HL-60/S4 treated with phorbol 12-myristate 13-acetate at 8.2 ng/mL for 4 days and 3 days (cell line): ENCODE measurements around the gene TEC.

ENCODE experiments used
- in situ Hi-C: fragments of 300-500 bp; cut with MboI; formaldehyde crosslinking; loops from 2 replicates; pipeline ENCODE4 v1.15.0; 2022; ENCODE audit warnings: low sequenced_read_pairs

The TEC gene

DNA sequence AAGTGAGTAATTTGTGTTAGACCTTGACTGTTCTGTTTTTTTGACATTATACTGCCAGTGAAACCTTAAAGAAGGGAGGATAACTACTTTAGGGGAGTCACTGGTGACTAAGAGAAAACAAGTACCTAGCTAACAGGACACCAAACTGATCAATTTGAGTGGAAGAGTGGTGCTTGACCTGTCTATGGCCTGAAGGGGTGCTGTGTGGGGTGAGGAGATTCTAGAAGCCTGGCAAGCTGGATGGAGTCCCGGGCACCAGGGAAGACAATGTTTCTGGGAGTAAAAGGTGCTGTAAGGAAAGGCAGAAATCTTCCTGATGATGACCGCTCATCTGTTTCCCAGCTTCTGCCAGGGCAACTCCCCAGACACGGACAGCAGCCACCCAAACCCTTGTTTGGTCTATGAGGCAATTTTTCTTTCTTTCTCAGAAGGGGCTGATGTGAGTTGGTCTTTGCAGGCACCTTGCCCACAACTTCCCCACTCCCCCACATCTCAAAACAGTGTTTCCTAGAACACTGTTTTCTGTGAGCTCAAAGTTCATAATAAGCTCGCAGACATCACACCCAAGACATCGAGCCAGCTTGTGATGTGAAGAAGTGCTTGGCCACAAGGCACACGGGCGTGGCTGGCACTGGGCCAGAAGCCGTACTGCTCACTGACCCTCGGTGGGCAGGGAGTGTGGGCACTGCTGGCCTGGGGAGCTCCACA, 140.2 kb downstream of the TEC start:
- in situ Hi-C loops = loop anchor here (10.0 to 25.0 kb wide), 2 partner anchors 145 to 408 kb away; no protein-coding TSS in a partner anchor

DNA sequence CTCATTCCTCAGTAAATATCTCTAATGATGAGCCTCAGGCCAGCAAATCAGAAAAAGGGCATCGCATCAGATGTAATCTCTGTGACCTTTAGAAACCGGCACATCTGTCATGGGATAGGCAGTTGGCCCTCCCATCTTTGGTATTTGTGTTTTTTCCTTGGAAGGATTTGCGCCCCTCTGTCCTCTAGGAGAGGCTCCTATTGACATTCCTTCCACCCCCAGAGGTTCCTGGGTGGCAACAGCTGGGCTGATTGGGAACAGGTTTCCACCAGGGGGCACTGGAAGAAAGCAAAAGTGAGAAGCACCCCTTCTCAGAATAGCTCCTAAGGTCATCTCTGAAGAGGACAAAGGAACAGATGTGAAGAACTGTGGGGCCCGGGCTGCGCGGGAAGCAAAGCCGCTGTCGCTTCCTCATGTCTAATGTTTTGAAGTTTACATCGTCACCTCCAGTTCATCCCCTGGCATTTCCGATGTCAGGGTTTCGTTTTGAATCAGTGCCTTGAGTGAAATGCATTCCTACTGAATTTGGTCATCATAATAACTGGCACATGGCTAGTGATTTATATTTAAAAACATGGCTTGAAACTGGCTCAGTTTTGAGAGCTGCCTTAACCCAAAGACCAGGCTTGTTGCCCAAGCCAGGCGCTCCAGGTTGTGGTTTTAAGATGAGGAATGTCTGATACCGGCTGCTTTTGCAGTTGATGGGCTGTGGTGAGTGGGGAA, 141.8 kb downstream of the TEC start:
- in situ Hi-C loops = loop anchor here (25.0 kb wide), 1 partner anchor 409 kb away; no protein-coding TSS in a partner anchor

DNA sequence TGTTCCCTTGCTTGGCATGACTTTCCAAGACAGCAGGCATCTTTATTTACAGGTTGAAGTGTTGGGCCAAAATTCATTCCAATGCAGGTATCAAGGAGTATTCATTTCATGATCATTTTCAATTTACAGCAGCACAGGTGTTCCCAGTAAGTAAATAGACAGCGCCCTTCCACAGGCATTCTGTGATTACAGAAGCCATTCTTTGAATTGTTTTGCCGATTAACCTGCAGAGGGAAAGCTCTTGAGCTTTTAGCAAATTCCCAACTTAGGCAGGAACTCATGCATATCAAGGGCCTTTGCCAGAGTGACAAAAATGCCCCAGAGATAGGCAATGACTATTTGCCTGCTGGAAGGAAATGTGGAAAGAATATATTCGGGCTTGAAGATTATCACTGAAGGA, 142.4 kb downstream of the TEC start:
- in situ Hi-C loops = loop anchor here (25.0 kb wide), 1 partner anchor 410 kb away; no protein-coding TSS in a partner anchor

DNA sequence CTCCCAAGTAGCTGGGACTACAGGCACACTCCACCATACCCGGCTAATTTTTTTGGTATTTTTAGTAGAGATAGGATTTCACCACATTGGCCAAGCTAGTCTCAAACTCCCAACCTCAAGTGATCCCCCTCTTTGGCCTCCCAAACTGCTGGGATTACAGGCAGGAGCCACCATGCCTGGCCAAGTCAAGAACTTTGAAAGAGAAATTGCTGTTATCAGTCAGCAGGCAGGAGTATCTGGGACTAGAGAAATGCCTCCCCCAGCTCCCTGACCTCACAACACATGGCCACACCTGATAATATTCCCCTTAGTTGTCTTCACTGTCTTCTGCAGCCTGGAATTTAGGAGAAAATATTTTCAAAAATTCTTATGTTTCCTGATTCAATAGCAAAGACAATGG, 143.0 kb downstream of the TEC start:
- in situ Hi-C loops = loop anchor here (25.0 kb wide), 1 partner anchor 411 kb away; no protein-coding TSS in a partner anchor

DNA sequence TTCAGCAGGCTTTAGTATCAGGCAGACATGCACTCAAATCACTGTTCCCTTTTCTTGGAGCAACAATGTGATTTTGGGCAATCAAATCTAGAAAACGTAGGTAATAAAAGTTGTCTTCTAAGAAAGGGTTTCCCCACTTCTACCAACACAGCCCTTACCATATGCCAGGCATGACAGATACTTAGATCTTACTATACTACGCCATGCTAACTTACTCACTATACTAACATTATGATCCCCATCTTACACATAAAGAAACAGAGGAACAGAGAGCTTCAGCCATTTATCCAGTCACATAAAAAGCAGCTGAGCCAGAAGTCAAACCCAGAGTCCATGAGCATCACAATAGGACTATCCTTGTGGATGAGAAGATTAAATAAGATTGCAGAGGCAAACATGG, 144.8 kb downstream of the TEC start:
- in situ Hi-C loops = loop anchor here (25.0 kb wide), 1 partner anchor 412 kb away; no protein-coding TSS in a partner anchor

DNA sequence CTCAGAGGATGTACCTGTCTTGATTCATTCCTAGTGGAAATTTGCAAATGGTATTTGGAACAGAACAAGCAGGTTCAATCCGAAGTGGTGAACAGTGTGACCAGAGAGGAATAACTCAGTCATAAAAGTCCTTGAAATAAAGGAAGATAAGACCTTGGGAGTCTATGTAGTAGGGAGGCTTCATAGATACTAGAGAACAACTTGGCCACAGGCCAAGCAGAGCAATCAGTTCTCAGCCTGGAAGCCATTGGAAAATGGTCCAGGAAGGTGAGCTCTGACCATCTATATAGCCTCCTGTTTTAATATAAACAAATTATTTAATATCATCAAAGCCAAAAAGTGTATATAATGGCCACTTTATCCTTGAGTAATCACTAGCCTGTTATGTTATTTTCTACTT, 146.9 kb downstream of the TEC start:
- in situ Hi-C loops = no loop called here

DNA sequence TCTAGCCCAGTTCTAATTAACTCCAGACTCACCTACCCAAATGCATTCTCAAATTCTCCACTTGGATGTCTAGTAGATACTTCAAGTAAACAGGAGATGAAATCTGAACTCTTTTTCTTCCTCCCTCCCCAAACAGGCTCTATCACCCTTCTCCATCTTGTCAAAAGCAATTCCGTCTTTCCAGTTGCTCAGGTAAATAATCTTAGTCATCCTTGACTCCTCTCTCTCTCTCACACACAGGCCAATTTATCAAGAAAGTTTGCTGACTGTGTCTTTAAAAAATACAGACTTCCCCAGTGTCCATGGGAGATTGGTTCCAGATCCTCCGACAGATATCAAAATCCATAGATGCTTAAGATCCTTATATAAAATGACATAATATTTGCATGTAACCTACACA, 148.5 kb downstream of the TEC start:
- in situ Hi-C loops = no loop called here

DNA sequence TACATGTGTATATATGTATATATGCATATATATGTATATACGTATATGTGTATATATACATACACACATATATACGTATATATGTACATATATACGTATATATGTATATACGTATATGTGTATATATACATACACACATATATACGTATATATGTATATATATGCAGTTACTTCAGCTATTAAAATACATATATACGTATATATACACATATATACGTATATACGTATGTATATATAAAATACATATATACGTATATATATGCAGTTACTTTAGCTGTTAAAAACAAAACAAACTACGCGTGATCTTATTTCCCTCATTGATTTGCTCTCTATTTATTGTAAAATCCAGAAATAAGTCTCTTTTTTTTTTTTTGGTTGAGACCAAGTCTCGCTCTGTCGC, 149.5 kb downstream of the TEC start:
- in situ Hi-C loops = no loop called here

DNA sequence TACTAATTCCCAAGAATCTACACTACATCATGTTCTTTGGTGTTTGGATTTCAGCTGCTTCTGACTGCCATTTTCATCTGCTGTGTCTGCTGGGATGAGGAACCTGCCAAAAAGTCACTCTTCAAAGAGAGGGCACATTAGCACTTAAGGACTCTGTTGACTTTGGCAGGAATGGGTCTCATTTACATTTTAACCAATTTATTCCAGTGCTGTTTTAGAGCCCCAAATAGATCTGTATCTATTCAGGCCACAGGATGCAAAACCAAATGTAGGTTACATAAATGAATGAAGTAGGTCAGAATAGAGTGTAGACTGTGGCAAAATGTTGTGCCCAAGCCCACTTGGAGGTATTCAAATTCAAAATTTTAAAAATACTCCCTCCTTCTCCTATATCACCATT, 150.0 kb downstream of the TEC start:
- in situ Hi-C loops = no loop called here

DNA sequence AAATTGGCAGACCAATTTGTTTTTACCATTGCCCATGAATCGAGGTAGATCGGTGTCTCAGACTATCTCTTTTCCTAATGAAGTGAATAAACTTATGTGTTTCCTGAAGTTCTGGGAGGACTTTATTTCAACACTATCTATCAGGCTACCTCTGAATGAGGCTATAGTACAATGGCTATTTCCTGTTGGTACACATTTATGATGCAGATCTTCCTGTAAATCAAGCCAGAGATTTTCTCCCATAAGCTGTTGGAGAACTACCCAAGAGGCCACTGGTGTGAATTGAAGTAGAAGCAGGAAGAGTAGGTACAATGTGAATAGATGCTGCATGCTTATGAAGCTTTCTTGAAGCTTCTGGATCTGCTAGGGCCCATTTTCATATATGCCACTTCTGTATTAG, 151.6 kb downstream of the TEC start:
- in situ Hi-C loops = no loop called here

DNA sequence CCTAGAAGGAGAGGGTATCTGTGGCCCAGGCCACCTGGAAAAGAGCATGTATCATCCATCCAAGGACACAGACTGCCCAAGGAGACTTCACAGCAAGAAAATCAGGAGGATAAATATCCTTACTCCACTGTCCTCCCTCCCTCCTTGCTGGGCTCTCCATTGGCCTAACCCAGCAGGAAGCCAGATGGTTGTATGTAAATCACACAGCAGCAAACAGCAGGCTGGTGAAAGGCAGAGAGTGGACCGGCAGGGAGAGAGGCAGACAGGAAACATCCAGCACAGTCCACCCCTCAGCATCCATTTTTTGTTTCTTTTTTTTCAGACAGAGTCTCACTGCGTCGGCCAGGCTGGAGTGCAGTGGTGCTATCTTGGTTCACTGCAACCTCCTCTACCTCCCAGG, 153.1 kb downstream of the TEC start:
- in situ Hi-C loops = no loop called here

DNA sequence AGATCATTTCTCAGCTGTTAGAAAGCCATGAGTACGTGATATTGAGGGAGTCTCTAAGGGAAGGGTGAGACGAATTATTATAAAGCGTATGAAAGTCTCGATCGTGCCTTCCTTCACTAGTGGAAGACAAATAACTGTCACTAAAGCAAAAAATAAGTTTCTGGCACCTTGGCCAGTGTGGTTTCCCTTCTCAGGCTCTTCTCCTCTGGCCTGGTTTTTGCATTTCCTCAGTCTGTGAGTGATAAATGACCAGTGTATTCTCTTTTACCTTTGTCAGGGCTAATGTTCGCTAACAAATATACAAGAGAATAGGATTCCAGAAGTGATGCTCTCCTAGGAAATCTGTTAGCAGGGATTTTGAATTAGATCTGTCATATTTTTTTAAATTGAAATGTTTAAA, 155.2 kb downstream of the TEC start:
- in situ Hi-C loops = no loop called here

DNA sequence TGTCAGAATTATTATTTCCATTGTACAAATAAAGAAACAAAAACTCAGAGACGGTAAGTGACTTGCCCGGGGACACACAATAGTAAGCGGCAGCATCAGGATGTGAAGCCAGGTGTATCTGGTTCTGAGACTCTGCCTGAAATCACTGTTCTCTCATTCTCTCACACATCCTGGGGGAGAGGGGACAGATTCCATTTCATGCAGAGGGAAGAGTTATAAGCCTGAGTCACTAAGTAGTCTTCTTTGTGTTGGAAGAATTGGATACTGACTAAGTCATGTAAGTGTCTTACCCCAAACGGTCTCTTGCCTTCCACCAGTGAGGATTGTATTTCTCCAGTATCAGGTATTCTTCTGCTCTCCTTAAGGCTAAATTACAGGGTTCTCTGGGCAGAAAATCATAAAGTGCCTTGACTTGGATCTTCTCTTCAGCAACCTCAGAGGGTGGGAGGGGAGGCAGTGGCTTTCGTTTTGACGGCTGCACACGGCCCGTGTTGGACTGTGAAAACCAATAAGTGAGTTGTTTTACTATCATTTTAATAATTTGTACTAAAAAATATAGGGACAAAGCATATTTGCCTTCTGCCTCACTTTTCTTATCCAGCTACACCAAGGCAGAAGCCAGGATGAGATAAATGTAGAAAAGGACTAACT, 157.5 kb downstream of the TEC start:
- in situ Hi-C loops = no loop called here

DNA sequence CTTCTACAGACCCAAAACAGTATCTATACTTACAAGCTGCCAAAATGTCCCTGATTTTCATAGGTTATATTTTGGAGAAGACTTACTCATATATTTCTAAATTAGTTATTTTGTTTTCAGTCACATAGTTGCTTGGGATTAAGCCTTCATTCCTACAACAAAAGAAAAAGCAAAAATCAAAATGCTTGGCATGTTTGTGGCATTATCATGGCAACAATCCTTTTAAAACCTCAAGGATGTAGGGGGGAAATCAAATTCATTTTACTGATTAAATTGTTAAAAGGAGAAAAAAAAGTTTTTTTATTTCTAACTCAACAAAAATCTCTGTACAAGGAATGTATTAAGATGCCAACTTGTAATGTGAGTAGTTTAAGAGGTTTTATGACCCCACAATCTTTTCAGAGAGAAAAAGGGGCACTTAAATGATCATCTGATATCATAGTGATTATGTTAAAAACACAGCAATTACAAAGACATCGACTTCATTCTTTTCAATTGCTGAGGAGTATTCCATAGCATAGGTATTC, 159.1 kb downstream of the TEC start:
- in situ Hi-C loops = no loop called here

DNA sequence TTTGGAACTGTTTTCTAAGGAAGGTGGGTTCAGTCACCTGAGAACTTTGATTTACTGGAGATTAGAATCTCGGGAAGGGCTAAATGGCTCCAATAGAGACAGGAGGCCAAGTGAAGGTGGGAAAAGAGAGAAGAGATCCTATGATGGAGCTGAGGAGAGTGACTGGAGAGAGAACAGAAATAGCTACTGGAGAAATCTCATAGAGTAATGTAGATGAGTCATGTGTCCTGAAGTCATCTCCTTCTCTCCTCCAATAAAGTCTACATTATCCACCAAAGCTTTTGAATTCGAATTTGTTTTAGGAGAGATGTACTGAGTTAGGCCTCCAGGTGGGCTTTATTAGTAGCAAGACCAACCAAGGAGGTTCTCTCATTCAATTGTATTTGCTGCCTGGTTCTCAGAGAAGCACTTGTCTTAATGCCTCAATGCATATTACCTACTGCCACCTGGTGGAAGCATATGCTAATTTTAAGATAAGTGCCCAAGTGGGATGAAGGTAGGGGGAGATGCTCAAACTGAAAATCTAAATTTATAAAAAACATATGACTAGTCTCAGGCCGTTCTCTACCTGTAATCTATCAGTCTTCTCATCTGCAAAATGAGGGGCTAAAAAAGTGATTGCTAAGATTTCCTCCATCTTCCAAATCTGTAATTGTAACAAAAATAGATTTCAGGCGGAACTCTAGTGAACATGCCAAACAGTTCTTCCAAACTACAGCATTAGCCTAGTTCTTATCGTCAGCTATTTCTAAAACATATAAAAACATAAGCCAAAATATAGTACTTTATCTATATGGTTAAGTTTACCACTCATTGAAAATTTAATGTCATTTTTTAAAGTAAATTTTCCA, 160.0 kb downstream of the TEC start:
- in situ Hi-C loops = no loop called here

DNA sequence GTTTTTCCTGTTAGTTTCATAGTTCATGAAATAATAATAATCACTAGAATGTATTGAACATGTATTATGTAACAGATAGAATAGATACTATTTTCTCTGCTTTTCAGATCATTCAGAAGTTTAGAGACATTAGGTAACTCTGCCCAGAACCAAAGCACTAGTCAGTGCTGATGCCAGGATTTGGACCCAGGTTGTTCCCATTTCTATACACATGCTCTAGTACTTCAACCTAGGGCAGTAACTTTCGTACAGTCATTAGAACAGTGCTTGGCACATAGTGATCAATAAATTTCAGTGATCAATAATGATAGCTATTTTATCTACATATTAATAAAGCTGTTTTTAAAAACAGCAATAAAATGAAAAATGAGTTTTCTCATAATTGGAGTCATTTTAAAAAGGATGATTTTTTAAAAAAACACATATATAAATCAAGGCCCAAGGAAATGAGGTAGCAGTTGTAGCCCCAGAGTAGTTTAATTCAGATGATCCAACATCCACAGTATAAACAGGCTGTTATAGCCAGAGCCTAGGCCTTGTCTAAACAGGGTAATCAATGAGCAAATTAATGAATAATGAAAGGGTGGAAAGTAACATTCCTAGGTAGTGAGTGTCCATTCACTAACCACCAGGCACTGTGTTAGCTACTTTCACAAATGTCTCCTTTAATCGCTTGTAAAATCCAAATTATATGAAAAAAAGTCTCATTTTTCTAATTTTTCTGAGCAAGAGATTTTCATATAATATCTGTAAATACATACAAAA, 161.1 kb downstream of the TEC start:
- in situ Hi-C loops = no loop called here

DNA sequence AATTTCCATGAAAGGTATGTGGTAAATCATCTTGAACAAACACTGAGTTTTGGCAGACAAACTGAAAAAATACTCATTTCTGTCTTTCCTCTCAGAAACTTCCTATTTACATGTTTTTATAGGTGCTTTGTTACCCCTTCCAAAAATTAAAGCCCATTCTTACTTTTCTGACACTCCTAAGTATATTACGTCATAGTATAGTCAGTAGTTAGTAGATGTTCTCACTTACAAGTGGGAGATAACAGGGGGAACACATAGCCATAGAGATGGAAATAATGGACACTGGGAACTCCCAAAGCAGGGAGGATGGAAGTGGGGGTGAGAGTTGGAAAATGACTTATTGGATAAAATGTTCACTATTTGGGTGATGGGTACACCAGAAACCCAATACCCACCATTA, 164.4 kb downstream of the TEC start:
- in situ Hi-C loops = no loop called here

DNA sequence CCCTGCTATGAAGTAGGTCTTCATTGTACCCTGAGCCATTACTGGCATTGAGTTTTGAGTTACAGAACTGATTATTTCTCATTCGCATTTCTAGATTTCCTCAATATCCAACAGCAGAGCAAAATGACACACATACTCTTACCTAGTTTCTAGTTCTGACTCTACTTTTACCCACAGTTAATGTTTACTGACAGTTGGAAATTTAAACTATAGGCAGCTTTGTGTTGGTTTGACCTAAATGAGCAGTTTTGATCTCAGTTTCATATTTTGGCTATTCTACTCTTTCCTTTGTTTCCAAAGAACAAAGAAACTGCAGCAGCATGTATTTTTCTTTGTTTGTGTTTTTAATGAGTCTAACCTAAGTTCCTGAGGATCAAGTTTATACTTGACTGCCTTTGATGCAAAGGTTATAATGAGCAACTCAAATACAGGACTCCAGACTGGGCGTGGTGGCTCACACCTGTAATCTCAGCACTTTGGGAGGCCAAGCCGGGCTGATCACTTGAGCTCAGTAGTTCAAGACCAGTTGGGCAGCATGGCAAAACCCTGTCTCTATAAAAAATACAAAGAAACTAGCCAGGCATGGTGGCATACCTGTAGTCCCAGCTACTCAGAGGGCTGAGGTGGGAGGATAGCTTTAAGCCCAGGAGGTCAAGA, 166.0 kb downstream of the TEC start:
- in situ Hi-C loops = no loop called here

DNA sequence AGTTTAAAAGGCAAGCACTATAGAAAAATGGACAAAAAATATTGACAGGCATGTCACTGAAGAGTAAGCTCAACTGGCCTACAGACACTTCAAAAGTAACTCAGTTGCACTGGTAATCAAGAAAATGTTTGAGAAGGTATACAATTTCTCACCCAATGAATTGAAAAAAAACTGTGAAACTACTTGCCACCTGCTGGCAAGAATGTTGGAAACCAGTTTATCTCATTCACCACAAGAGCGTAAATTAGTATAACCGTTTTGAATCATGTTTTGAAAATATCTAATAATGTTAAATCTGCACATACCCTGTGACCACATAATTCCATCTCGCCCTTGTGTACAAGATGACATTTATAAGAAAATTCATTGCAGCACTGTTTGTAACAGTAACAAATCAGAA, 167.3 kb downstream of the TEC start:
- in situ Hi-C loops = no loop called here
